ENCODE measurements around the gene AIP. TPM values are rescaled to one million over a fixed set of nuclear protein-coding genes. Genes with fewer than 3 reads are reported as not detected.
A peak's percentile ranks its signal among the peaks of the same experiment; 100 is the strongest.

AIP gene
- total RNA-seq, 4 donors from 2014 or later = 30.5 to 58.4 (median 42.2) TPM

GRCh38 chr11:67505605-67506396 lies 23.0 kb downstream of the AIP start:
- H3K27me3 ChIP-seq = no peaks in the 10 kb centered on the region
- no peaks in the 10 kb centered on the region for H3K36me3 ChIP-seq
- peak overlapping the region; percentile 84 for H3K27ac ChIP-seq
- H3K4me1 ChIP-seq = peaks cover 53% of the 10 kb centered on the region
- peak; percentile 89 to 93 for DNase-seq (ENCODE audit: low spot score in 2 of 2)
- TF ChIP-seq EP300 (IDR thresholded peaks at IDR 0.05) = no peak
- peak in 2 of 3 donors; percentile 67 to 81 for TF ChIP-seq POLR2AphosphoS5 (IDR thresholded peaks at IDR 0.05)
- peak; percentile 91 to 95 for TF ChIP-seq CTCF (IDR thresholded peaks at IDR 0.05)
- 7% methylated on average over 2 of the region's 17 CpGs for WGBS
- H3K4me3 ChIP-seq = peak overlapping the region; percentile 57
- H3K9me3 ChIP-seq = no peaks in the 10 kb centered on the region

- TF ChIP-seq EP300 (IDR thresholded peaks at IDR 0.05) (no peak), POLR2A (IDR thresholded peaks at IDR 0.05) (no peak), CTCF (IDR thresholded peaks at IDR 0.05) (no peak), POLR2AphosphoS5 (IDR thresholded peaks at IDR 0.05) (no peak)
- Histone ChIP-seq H3K4me1 (peaks cover 53% of the 10 kb centered on the region), H3K27me3 (no peaks in the 10 kb centered on the region), H3K4me3 (no peak overlapping the region), H3K36me3 (no peaks in the 10 kb centered on the region), H3K27ac (peak overlapping the region; percentile 84), H3K9me3 (no peaks in the 10 kb centered on the region)
- WGBS = 77% methylated on average over 15 of the region's 16 CpGs
- DNase-seq (ENCODE audit: low spot score in 2 of 2) = peak in 1 of 2 donors; percentile 73
Measured at GRCh38 chr11:67506426-67507051, 23.7 kb downstream of the AIP start.

GRCh38 chr11:67507242-67507863 lies 24.5 kb downstream of the AIP start:
- Histone ChIP-seq H3K9me3 (no peaks in the 10 kb centered on the region), H3K36me3 (no peaks in the 10 kb centered on the region), H3K4me3 (peak overlapping the region; percentile 80), H3K4me1 (peaks cover 53% of the 10 kb centered on the region), H3K27me3 (no peaks in the 10 kb centered on the region), H3K27ac (peak overlapping the region; percentile 95)
- TF ChIP-seq POLR2A (IDR thresholded peaks at IDR 0.05) = no peak
- no peak for TF ChIP-seq CTCF (IDR thresholded peaks at IDR 0.05)
- no peak for DNase-seq (ENCODE audit: low spot score in 2 of 2)
- WGBS = 26% methylated on average over 26 of the region's 33 CpGs

GRCh38 chr11:67507864-67508485 lies 25.1 kb downstream of the AIP start, which contains the start of gene CDK2AP2:
TSS of gene CDK2AP2 (minus strand) at chr11:67508162. CDS start at chr11:67508082, 80 bp downstream.
- Histone ChIP-seq H3K4me3 (peak within 1 kb of the TSS; percentile 80), H3K4me1 (peaks cover 53% of the 10 kb centered on the region), H3K36me3 (no peaks in the 10 kb centered on the region), H3K9me3 (no peaks in the 10 kb centered on the region), H3K27me3 (no peaks in the 10 kb centered on the region), H3K27ac (peak within 1 kb of the TSS; percentile 95)
- DNase-seq (ENCODE audit: low spot score in 2 of 2) = peak; percentile 99
- TF ChIP-seq EP300 (IDR thresholded peaks at IDR 0.05) (no peak), POLR2AphosphoS5 (IDR thresholded peaks at IDR 0.05) (peak in 2 of 3 donors; percentile 55 to 68), CTCF (IDR thresholded peaks at IDR 0.05) (no peak), POLR2A (IDR thresholded peaks at IDR 0.05) (no peak)
- WGBS = 0% methylated on average over 42 of the region's 57 CpGs

Data from suprapubic skin (tissue), 4 donors.